ENCODE results near the gene CMIP. TPM values are rescaled to one million over a fixed set of nuclear protein-coding genes. Genes with fewer than 3 reads are reported as not detected.

CMIP gene
- total RNA-seq, 6 experiments from 2014 or later: 12.2 to 23.0 (median 16.5) TPM

DNA sequence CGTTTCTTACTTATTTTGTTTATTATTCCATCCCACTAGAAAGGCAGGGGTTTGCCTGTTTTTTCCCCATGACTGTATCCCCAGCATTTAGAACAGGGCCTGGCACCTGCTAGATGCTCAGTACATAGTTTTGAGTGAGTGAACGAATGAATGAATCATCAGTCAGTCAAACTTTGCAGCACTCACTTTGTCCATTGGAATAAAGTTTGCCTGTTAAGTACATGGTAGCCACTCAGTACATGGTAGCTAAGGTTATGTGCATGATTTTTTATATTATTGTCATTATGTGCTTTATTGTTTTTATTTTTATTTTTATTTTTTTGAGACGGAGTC is 88.5 kb downstream of the CMIP start:
- no peak overlapping the region for H3K4me3 ChIP-seq
- peaks cover 0 to 36% (median 18%) of the 10 kb centered on the region in 4 donors for H3K4me1 ChIP-seq
- H3K9me3 ChIP-seq: no peaks in the 10 kb centered on the region
- no peaks in the 10 kb centered on the region for H3K27me3 ChIP-seq
- no peaks in the 10 kb centered on the region for H3K36me3 ChIP-seq
- H3K27ac ChIP-seq: no peak overlapping the region
- ATAC-seq (no peak), DNase-seq (no peak)
- intact Hi-C loops (cut with DNase I): loop anchor here in 1 of 2 donors (10.0 kb wide), 1 partner anchor 78 kb away; no protein-coding TSS in a partner anchor
- WGBS (ENCODE audit: insufficient coverage, low coverage, low lambda C conversion rate, missing lambda C conversion rate): 65% methylated on average over 2 of the region's 3 CpGs
- TF ChIP-seq, protein P1, sequence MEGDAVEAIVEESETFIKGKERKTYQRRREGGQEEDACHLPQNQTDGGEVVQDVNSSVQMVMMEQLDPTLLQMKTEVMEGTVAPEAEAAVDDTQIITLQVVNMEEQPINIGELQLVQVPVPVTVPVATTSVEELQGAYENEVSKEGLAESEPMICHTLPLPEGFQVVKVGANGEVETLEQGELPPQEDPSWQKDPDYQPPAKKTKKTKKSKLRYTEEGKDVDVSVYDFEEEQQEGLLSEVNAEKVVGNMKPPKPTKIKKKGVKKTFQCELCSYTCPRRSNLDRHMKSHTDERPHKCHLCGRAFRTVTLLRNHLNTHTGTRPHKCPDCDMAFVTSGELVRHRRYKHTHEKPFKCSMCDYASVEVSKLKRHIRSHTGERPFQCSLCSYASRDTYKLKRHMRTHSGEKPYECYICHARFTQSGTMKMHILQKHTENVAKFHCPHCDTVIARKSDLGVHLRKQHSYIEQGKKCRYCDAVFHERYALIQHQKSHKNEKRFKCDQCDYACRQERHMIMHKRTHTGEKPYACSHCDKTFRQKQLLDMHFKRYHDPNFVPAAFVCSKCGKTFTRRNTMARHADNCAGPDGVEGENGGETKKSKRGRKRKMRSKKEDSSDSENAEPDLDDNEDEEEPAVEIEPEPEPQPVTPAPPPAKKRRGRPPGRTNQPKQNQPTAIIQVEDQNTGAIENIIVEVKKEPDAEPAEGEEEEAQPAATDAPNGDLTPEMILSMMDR (IDR thresholded peaks at IDR 0.05): no peak
- no peak for TF ChIP-seq POLR2A (IDR thresholded peaks at IDR 0.05)

DNA sequence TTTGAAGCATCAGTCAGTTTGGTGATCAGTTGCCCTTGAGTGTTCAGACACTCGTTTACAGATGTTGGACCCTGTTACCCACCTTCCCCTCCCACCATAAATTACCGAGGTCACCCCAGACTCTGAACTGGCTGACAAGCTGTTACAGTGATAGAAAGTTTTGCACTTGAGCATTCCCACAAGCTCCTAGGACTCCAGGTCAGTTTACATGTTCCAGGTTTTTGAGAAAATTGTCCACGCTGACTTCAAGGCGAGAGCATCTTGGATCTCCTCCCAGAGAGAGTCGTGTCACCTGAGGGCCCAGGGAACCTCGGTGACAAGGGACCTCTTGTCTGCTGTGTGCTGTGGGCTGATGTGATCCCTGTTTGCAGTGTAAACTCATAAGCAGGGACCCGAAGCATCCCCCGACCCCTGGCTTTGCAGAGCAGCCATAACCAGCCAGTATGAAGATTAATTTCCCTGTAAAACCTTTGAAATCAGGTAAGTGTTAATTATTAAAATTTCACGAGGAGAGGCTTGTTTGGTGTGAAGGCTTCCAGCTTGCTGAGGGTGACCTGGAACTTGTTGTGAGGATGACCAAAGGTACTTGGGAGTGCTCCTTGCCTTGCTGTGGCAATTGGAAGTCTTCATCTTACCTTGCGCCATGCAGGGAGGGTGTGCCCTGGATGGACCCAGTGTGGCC is 91.2 kb downstream of the CMIP start:
- no peaks in the 10 kb centered on the region for H3K27me3 ChIP-seq
- intact Hi-C loops (cut with DNase I): loop anchor here in 1 of 2 donors (10.0 kb wide), 1 partner anchor 81 kb away; no protein-coding TSS in a partner anchor
- DNase-seq (no peak), ATAC-seq (no peak)
- H3K9me3 ChIP-seq: no peaks in the 10 kb centered on the region
- 68% methylated on average over 3 of the region's 10 CpGs for WGBS (ENCODE audit: insufficient coverage, low coverage, low lambda C conversion rate, missing lambda C conversion rate)
- TF ChIP-seq, protein P1 (IDR thresholded peaks at IDR 0.05): no peak
- no peak for TF ChIP-seq POLR2A (IDR thresholded peaks at IDR 0.05)
- peaks cover 0 to 48% (median 18%) of the 10 kb centered on the region in 4 donors for H3K4me1 ChIP-seq
- H3K4me3 ChIP-seq: no peak overlapping the region
- H3K36me3 ChIP-seq: no peaks in the 10 kb centered on the region
- H3K27ac ChIP-seq: no peak overlapping the region

DNA sequence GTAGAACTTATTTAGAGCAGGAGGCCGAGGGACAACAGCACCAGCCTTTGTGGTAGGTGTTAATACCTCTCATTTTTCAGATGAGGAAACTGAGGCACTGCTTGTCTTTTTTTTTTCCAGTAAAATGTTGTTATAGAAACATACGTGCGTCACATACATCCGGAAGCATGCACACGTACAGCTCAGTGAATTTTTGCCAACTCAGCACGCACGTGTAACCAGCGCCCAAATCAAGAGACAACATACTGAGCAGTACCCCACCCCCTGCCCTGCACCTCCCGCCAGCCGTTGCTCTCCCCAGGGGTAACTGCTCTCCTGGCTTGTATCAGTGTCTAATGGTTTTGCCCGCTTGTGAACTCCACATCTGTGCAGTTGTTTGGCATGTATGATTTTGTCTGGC is 92.0 kb downstream of the CMIP start:
- intact Hi-C loops (cut with DNase I): loop anchor here in 1 of 2 donors (10.0 kb wide), 1 partner anchor 82 kb away; no protein-coding TSS in a partner anchor
- no peak for TF ChIP-seq POLR2A (IDR thresholded peaks at IDR 0.05)

DNA sequence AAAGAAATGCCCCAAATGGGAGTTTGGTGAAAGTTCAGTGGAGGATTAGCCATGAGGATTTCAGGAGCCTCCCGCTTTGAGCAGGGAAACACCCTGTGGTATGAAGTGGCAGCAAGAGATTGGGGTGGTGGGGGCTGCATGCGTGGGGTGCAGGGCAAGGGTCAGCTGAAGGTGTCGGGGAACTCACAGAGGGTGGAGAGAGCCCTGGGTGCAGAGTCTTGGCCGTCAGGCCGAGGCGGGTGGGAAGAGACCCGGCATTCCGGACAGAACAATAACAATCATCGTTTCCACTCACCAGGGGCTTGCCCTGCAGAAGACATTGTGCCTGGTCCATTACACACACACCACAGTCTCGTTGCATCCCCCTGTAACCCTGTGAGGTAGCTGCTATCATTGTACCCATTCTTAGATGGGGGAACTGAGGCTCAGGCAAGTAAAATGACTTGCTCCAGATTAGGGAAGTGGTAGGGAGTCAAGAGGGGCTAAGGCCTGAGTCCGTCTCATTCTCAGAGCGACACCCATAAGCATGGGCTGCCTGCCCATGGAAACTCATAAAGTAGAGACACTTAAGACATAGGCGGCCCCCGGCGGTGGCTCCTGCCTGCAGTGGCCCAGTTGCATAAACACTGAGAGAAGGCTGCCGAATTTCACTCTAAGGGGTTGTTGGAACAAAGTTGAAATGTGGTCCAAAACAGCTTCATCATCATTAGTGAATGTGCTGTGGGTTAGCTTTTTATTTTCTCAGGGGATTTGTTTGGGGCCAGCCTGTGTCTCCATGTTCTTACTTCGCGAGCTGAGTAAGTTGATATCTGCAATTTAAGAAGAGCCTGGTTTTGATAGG is 93.3 kb downstream of the CMIP start:
- no peak for TF ChIP-seq POLR2A (IDR thresholded peaks at IDR 0.05)
- TF ChIP-seq, protein P1 (IDR thresholded peaks at IDR 0.05): no peak
- Histone ChIP-seq H3K27me3 (no peaks in the 10 kb centered on the region), H3K4me1 (peaks cover 0 to 43% (median 15%) of the 10 kb centered on the region in 4 donors), H3K36me3 (no peaks in the 10 kb centered on the region), H3K9me3 (no peaks in the 10 kb centered on the region), H3K4me3 (no peak overlapping the region), H3K27ac (no peak overlapping the region)
- DNase-seq (no peak), ATAC-seq (no peak)
- WGBS (ENCODE audit: insufficient coverage, low coverage, low lambda C conversion rate, missing lambda C conversion rate): 92% methylated on average over 10 of the region's 18 CpGs
- intact Hi-C loops (cut with DNase I): loop anchor here in 1 of 2 donors (10.0 kb wide), 1 partner anchor 83 kb away; no protein-coding TSS in a partner anchor

More for the DNA sequence above, 92.0 kb downstream of the CMIP start:
- Histone ChIP-seq H3K4me3 (no peak overlapping the region), H3K27me3 (no peaks in the 10 kb centered on the region), H3K27ac (no peak overlapping the region), H3K9me3 (no peaks in the 10 kb centered on the region), H3K36me3 (no peaks in the 10 kb centered on the region), H3K4me1 (peaks cover 0 to 48% (median 18%) of the 10 kb centered on the region in 4 donors)
- WGBS (ENCODE audit: insufficient coverage, low coverage, low lambda C conversion rate, missing lambda C conversion rate): 95% methylated on average over 11 of the region's 11 CpGs
- ATAC-seq: no peak
- no peak for DNase-seq

Data from right lobe of liver (tissue), 6 donors.